ENCODE data around the gene METTL2A.

GRCh38 chr17:62398891-62399290 lies 24.8 kb upstream of the METTL2A start:
- TF ChIP-seq CTCF (conservative IDR thresholded peaks at IDR 0.05; ENCODE audit: low read length) (no peak), EZH2phosphoT487 (IDR thresholded peaks at IDR 0.05; ENCODE audit: borderline replicate concordance, low read depth, low read length) (no peak)
